GM19468 (cell line): ENCODE data around the gene TEX2.

Experiments
- ATAC-seq: cut with Tn5 transposase; IDR thresholded peaks from one replicate; pipeline ENCODE4 v1.9.1; 2021; ENCODE audit warnings: mild to moderate bottlenecking, moderate library complexity, moderate number of reproducible peaks; ENCODE audit not compliant: unreplicated experiment; ENCODE audit errors: extremely low read depth

The TEX2 gene

GRCh38 chr17:64263000-64263766, at the start of gene TEX2:
Gene TEX2 (minus strand): TSS chr17:64263260. CDS start chr17:64214217, 49,043 bp downstream.
- ATAC-seq = peak; percentile 67

GRCh38 chr17:64309710-64310109, 46.6 kb upstream of the TEX2 start:
- ATAC-seq = no peak

- ATAC-seq = no peak
Measured at GRCh38 chr17:64309021-64309420, 46.0 kb upstream of the TEX2 start.

GRCh38 chr17:64306850-64307463, 43.9 kb upstream of the TEX2 start:
- no peak for ATAC-seq

GRCh38 chr17:64304551-64304950, 41.5 kb upstream of the TEX2 start:
- no peak for ATAC-seq

GRCh38 chr17:64300699-64300965, 37.6 kb upstream of the TEX2 start:
- no peak for ATAC-seq

- no peak for ATAC-seq
Measured at GRCh38 chr17:64297467-64298088, 34.5 kb upstream of the TEX2 start.

GRCh38 chr17:64296246-64296645, 33.2 kb upstream of the TEX2 start:
- ATAC-seq = no peak

- no peak for ATAC-seq
Measured at GRCh38 chr17:64295146-64295545, 32.1 kb upstream of the TEX2 start.

GRCh38 chr17:64291268-64291851, 28.3 kb upstream of the TEX2 start:
- no peak for ATAC-seq

GRCh38 chr17:64289741-64290141, 26.7 kb upstream of the TEX2 start:
- no peak for ATAC-seq

GRCh38 chr17:64282753-64283080, 19.7 kb upstream of the TEX2 start:
- ATAC-seq = no peak

GRCh38 chr17:64281962-64282752, 19.1 kb upstream of the TEX2 start:
- ATAC-seq = no peak

- ATAC-seq = no peak
Measured at GRCh38 chr17:64278614-64279013, 15.6 kb upstream of the TEX2 start.

- no peak for ATAC-seq
Measured at GRCh38 chr17:64277831-64278562, 14.9 kb upstream of the TEX2 start.

- no peak for ATAC-seq
Measured at GRCh38 chr17:64276961-64277505, 14.0 kb upstream of the TEX2 start.

GRCh38 chr17:64275016-64275415, 12.0 kb upstream of the TEX2 start:
- ATAC-seq = no peak

GRCh38 chr17:64273006-64273405, 9.9 kb upstream of the TEX2 start:
- no peak for ATAC-seq

GRCh38 chr17:64270885-64271284, 7.8 kb upstream of the TEX2 start:
- ATAC-seq = no peak
